Measurements from ENCODE around the gene TGM2. TPM values are rescaled to one million over a fixed set of nuclear protein-coding genes. Genes with fewer than 3 reads are reported as not detected.
A peak's percentile ranks its signal among the peaks of the same experiment; 100 is the strongest.

The TGM2 gene
- total and polyA plus RNA-seq, 2 experiments from 2014 or later = 119 to 275 TPM

GRCh38 chr20:38084425-38084951 is 80.6 kb downstream of the TGM2 start:
- peak; percentile 80 to 89 for DNase-seq (ENCODE audit: low read depth in 1 of 2, low spot score in 1 of 2)
- H3K9me3 ChIP-seq (ENCODE audit: low read depth) = no peaks in the 10 kb centered on the region
- no peak overlapping the region for H3K4me3 ChIP-seq
- peaks cover 7% of the 10 kb centered on the region for H3K36me3 ChIP-seq
- peak overlapping the region; percentile 100 for H3K27ac ChIP-seq
- no peak for TF ChIP-seq CTCF (IDR thresholded peaks at IDR 0.05; ENCODE audit: low read depth, low read length)
- H3K4me1 ChIP-seq (ENCODE audit: low read depth) = peaks cover 45% of the 10 kb centered on the region
- H3K27me3 ChIP-seq = no peaks in the 10 kb centered on the region

GRCh38 chr20:38083338-38084048 is 81.6 kb downstream of the TGM2 start:
- Histone ChIP-seq H3K36me3 (peaks cover 7% of the 10 kb centered on the region), H3K4me1 (ENCODE audit: low read depth) (peaks cover 37% of the 10 kb centered on the region), H3K27me3 (no peaks in the 10 kb centered on the region), H3K27ac (peak overlapping the region; percentile 100), H3K9me3 (ENCODE audit: low read depth) (no peaks in the 10 kb centered on the region), H3K4me3 (no peak overlapping the region)
- DNase-seq (ENCODE audit: low read depth in 1 of 2, low spot score in 1 of 2) = peak in 1 of 2 donors; percentile 29
- no peak for TF ChIP-seq CTCF (IDR thresholded peaks at IDR 0.05; ENCODE audit: low read depth, low read length)

- Histone ChIP-seq H3K9me3 (ENCODE audit: low read depth) (no peaks in the 10 kb centered on the region), H3K36me3 (peaks cover 7% of the 10 kb centered on the region), H3K27me3 (no peaks in the 10 kb centered on the region), H3K4me3 (no peak overlapping the region), H3K4me1 (ENCODE audit: low read depth) (peaks cover 40% of the 10 kb centered on the region), H3K27ac (peak overlapping the region; percentile 100)
- no peak for DNase-seq (ENCODE audit: low read depth in 1 of 2, low spot score in 1 of 2)
- no peak for TF ChIP-seq CTCF (IDR thresholded peaks at IDR 0.05; ENCODE audit: low read depth, low read length)
Measured at GRCh38 chr20:38082894-38083293, 82.2 kb downstream of the TGM2 start.

GRCh38 chr20:38081575-38081974 is 83.5 kb downstream of the TGM2 start:
- peak overlapping the region; percentile 59 for H3K27ac ChIP-seq
- H3K9me3 ChIP-seq (ENCODE audit: low read depth) = no peaks in the 10 kb centered on the region
- no peaks in the 10 kb centered on the region for H3K27me3 ChIP-seq
- DNase-seq (ENCODE audit: low read depth in 1 of 2, low spot score in 1 of 2) = no peak
- no peak for TF ChIP-seq CTCF (IDR thresholded peaks at IDR 0.05; ENCODE audit: low read depth, low read length)
- peaks cover 7% of the 10 kb centered on the region for H3K36me3 ChIP-seq
- H3K4me3 ChIP-seq = no peak overlapping the region
- peaks cover 42% of the 10 kb centered on the region for H3K4me1 ChIP-seq (ENCODE audit: low read depth)

GRCh38 chr20:38079353-38079752 is 85.7 kb downstream of the TGM2 start:
- peaks cover 4% of the 10 kb centered on the region for H3K36me3 ChIP-seq
- no peak for TF ChIP-seq CTCF (IDR thresholded peaks at IDR 0.05; ENCODE audit: low read depth, low read length)

More at GRCh38 chr20:38079353-38079752, 85.7 kb downstream of the TGM2 start:
- DNase-seq (ENCODE audit: low read depth in 1 of 2, low spot score in 1 of 2) = no peak
- Histone ChIP-seq H3K4me3 (no peak overlapping the region), H3K27ac (no peak overlapping the region), H3K4me1 (ENCODE audit: low read depth) (peaks cover 42% of the 10 kb centered on the region), H3K27me3 (no peaks in the 10 kb centered on the region), H3K9me3 (ENCODE audit: low read depth) (no peaks in the 10 kb centered on the region)

Data from cardiac muscle cell (in vitro differentiated cells and primary cell).